A549 treated with AZD2906 at 1 μM for 4 hours (cell line): ENCODE measurements around the gene SDE2. TPM values are rescaled to one million over a fixed set of nuclear protein-coding genes. Genes with fewer than 3 reads are reported as not detected.

Experiments
- total RNA-seq: library from RNA; stranded (reverse); fragments of 200-300 nt; extraction: Qiagen RNA extraction; gene quantifications from 5 replicates; pipeline ENCODE4 v1.2.3, GENCODE V29; 2022

SDE2 gene
- total RNA-seq, result 6.0 to 11.6 TPM (median 7.0 TPM) in 5 replicates

GRCh38 chr1:225999227-225999911, at the start of gene SDE2:
SDE2 (minus strand) TSS chr1:225999343; CDS start chr1:225999312, 31 bp downstream.

GRCh38 chr1:225941187-225941941, 57.8 kb downstream of the SDE2 start, which contains the start of gene LEFTY2:
LEFTY2 (minus strand) TSS chr1:225941220; CDS start chr1:225941140, 80 bp downstream.

Other genes with a start within 250 kb of the SDE2 start
- gene SRP9, start 221.5 kb downstream of the SDE2 start, total RNA-seq, result 228 to 358 TPM (median 234 TPM) in 5 replicates
- gene EPHX1, start 189.2 kb downstream of the SDE2 start, total RNA-seq, result 185 to 242 TPM (median 211 TPM) in 5 replicates
- gene TMEM63A, start 117.0 kb downstream of the SDE2 start, total RNA-seq, result 4.2 to 6.8 TPM (median 5.8 TPM) in 5 replicates
- gene LEFTY1, start 110.2 kb downstream of the SDE2 start, total RNA-seq, result 0.85 to 1.9 TPM (median 1.4 TPM) in 5 replicates
- 43.9 to 55.6 TPM (median 54.4 TPM) in 5 replicates for gene PYCR2, start 75.1 kb downstream of the SDE2 start, total RNA-seq
- gene LEFTY2, start 58.1 kb downstream of the SDE2 start, total RNA-seq, result 0.07 to 0.43 TPM (median 0.17 TPM) in 4 of 5 replicates, not detected in the other
- gene H3-3A, start 63.4 kb upstream of the SDE2 start, total RNA-seq, result 419 to 461 TPM (median 440 TPM) in 5 replicates
- 23.0 to 27.2 TPM (median 25.8 TPM) in 5 replicates for gene ACBD3, start 187.4 kb upstream of the SDE2 start, total RNA-seq
- gene MIXL1, start 224.3 kb upstream of the SDE2 start, total RNA-seq, result 0.05 to 0.09 TPM (median 0.07 TPM) in 4 of 5 replicates, not detected in the other